HG03108 (cell line): ENCODE results near the gene SLC12A9.

ENCODE experiments used
- ATAC-seq: cut with Tn5 transposase; IDR thresholded peaks from one replicate; pipeline ENCODE4 v1.9.1; 2021; ENCODE audit warnings: moderate library complexity; ENCODE audit not compliant: unreplicated experiment

SLC12A9 gene

GRCh38 chr7:100882201-100882600, 29.7 kb downstream of the SLC12A9 start:
- no peak for ATAC-seq

- no peak for ATAC-seq
These were observed 30.4 kb downstream of the SLC12A9 start for GRCh38 chr7:100882785-100883526.

- ATAC-seq: no peak
These were observed 32.4 kb downstream of the SLC12A9 start for GRCh38 chr7:100884736-100885439.

GRCh38 chr7:100885440-100886141, 33.1 kb downstream of the SLC12A9 start:
- ATAC-seq: no peak

GRCh38 chr7:100886142-100886935, 33.8 kb downstream of the SLC12A9 start:
- ATAC-seq: no peak

GRCh38 chr7:100886936-100887515, 34.5 kb downstream of the SLC12A9 start:
- ATAC-seq: no peak

GRCh38 chr7:100887516-100888290, 35.2 kb downstream of the SLC12A9 start:
- peak; percentile 31 for ATAC-seq

GRCh38 chr7:100888291-100888987, 35.9 kb downstream of the SLC12A9 start:
- ATAC-seq: no peak

- peak; percentile 18 for ATAC-seq
These were observed 36.7 kb downstream of the SLC12A9 start, which contains the start of gene UFSP1 for GRCh38 chr7:100888988-100889750. Gene UFSP1, minus strand, starts transcription at chr7:100889715. Its CDS starts 444 bp downstream, at chr7:100889271.

GRCh38 chr7:100890653-100891567, 38.4 kb downstream of the SLC12A9 start:
- no peak for ATAC-seq

- ATAC-seq: no peak
These were observed 39.2 kb downstream of the SLC12A9 start for GRCh38 chr7:100891568-100892247.

- ATAC-seq: no peak
These were observed 40.1 kb downstream of the SLC12A9 start for GRCh38 chr7:100892364-100893317.

- no peak for ATAC-seq
These were observed 40.9 kb downstream of the SLC12A9 start for GRCh38 chr7:100893318-100893895.

GRCh38 chr7:100893910-100894721, 41.6 kb downstream of the SLC12A9 start:
- ATAC-seq: no peak
